H4 (cell line): ENCODE measurements around the gene SLC9A3. TPM values are rescaled to one million over a fixed set of nuclear protein-coding genes. Genes with fewer than 3 reads are reported as not detected.

Source experiments
- DNase-seq: peaks from one replicate; pipeline ENCODE4 v3.0.0-alpha.2; 2015; ENCODE audit warnings: low spot score
- total RNA-seq: library from RNA; depleted of rRNA; stranded (reverse); fragments of >200 nt; shearing (Covaris generic); gene quantifications from 2 replicates; pipeline ENCODE4 v1.2.3, GENCODE V29; 2014

The SLC9A3 gene
- total RNA-seq, 1 experiment from 2014 or later, result 2.3 TPM

DNA sequence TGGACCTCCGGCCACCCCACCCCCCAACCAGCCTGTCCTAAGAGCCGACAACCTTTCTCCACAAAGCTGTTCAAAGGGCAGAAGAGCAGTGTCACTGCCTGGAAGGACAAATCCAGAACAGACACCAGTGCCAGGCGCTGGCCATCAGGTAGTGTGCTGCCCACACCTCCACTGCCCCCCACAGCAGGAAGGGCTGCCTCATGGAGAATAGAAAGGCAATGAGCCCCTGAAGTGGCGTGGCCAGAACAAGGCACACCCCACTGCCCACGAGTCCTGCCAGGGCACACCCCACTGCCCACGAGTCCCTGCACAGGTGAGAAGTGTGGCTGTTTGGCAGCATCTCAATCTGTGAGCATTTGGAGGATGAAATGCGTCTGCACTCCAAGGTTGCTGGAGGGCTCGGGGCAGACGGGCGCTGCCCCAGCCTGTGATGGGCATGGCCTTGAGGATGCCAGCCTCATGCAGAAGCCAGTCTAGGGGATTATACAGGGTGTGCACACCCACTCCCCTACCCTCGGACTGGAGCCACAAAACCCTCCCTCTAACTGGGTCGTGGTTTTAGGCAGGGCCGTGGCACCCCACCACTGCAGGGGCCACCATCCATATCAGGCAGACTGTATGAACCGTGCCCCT, 2.3 kb upstream of the SLC9A3 start:
- no peak for DNase-seq

DNA sequence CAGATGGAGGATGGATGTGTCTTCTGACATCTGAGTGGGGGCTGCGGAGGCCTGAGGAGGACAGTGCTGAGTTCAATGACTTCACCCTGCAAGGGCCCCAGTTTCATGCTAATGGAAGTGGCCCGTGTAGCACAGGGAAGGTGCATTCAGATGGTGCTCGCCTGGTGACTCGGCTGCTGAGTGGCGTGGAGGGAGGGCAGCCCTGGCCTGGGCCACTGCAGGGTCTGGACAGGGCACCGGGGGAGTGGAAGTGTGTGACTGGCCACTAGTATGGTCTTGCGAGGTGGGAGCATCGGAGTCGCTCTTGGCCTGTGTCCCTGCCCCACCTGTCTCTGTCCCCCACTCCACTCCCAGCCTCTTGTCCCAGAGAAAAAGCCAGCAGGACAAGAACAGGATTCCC, 1.7 kb upstream of the SLC9A3 start:
- no peak for DNase-seq

DNA sequence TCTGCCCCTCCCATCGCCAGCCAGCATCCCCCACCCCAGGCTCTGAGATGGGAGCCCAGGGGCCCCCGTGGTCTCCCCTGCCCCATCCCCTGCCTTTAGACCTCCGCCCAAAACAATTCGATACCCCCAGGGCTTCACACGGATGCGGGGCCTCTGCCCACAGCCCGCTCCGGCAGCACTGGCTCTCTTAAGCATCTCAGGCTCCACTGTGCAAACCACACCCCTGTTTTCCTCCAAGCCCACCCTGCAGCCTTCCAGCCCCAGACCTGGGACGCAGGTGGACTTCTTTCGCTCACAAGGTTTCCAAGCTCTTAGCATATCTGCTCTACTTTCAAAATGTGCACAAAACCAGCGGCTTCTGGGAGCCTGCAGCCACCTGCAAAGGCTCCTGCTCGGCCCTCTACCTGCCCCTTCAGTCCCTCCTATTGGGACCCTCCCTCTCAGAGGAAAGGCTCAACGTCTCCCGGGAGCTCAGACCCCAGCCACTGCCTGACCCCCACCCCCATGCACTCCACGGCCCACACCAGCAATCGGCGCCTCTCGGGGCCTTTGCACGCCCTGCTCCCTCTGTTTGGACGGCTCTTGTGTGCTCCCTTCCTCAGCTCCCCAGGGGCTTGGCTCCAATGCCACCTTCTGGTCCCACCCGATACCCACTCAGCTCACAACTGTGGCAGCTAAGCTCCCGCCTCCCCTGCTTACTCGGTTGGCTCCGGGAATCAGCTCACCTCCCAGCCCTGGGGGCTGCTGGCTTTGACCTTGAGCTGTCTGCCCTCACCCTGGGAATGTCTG, 918 bp upstream of the SLC9A3 start:
- no peak for DNase-seq

DNA sequence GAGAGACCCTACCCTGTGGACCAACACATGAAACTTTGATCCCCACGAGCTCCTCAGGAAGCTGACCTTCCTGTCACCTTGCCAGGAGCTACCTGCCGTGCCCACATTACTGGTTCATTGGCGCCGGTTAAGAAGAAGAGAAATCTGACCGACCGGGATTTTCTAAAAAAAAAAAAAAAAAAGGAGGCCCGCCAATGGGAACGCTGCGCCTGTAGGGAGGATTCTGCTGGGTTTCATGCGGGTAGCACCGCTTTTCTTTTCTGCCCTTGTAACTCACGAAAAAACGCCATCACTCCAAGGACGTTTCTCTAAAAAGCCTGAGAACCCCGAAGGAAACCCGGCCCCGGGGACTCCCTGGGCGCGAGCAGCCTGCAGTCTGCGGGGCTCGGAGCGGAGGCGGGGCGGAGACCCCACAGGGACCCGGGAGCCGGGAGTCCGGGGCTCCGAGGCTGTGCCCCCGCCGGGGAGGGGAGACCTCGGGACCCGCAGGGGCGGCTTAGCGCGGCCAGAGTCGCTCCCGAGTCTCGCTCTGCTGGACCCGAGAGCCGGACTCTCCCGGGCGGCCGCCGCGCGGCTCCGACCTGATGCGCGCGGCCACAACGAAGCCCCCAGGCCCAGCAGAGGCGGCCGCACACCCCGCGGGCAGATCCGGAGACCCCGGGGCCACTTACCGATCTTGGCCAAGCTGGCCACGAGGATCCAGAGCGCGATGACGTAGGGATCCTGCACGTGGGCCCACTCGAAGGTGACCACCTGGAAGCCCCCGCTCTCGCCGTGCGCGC, 617 bp downstream of the SLC9A3 start:
- no peak for DNase-seq

DNA sequence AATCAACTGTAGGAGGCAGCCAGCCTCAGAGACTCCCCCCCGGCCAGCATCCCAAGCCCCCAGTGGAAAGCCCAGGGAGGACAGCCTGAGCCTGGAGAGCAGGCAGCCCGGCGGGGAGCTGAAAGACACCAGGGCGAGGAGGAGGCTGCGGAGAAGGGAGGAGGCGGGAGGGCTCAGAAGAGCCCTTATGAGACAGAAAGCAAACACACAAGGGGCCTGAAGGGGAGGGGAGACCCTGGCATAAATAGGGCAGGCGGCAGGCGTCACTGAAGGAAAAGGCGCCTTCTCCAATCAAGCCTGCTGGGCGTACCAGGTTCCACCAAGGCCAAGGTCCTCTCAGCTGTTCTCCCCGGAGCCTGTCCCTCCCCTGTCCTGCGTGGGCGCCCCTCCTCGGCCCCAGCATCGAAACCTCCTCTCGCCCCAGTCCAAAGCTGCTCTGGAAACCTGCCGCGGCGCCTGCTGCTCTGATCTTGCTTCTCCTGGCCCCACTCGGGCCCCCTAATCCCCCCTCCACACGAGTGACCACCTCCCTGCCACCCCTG, 1.3 kb downstream of the SLC9A3 start:
- no peak for DNase-seq

DNA sequence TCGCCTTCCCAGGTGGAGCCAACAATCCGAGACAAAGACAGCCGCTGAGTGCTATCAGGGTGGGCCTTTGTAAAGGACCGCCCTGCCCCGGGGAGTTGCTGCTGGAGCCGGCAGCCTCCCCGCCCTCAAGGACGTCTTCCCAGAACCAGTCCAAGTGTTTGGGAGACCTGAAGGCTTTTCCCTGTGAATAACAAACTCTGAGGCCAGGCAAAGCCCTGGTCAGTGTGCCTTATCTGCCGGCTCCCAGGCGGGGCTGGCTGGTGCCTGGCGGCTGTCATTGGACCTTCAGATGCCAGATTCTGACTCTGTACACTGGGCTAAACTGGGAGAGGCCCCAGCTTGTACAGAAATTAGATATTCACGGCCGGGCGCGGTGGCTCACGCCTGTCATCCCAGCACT, 2.1 kb downstream of the SLC9A3 start:
- DNase-seq, result no peak

DNA sequence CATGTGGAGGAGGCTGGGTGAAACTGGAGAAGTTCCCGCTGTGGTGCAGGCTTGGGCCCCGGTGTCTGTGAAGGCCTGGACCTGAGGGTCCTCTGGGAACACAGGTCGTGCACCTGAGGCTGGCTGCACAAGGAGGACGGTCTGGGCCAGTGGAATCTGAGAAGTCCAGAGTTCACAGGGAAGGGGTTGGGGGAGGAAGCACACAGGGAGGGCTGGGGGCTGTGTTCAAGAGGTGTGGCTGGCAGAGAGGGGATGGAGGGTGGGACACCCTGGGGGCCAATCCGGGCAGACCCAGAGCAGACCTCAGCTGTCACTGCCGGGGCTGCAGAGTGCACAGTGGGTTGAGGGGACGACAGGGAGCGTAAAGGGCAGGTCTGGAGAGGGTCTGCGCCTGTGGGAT, 2.6 kb downstream of the SLC9A3 start:
- no peak for DNase-seq

DNA sequence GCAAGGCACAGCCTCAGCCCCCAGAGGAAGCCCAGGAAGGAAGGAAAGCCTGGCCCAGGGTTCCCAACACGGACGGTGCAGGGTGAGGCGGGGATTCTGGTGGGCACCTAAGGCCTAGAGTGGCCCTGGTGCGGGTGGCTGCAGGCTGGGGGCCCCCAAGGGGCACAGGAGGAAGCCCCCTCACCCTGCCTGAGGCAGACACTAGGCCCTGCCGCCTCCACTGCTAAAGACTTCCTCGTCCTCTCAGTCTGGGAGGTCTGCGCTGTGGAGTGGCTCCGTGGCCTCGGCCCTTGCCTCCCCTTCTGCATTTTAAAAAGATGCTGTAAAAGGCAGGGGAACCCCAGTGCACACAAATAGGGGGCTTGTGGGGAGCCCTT, 3.4 kb downstream of the SLC9A3 start:
- no peak for DNase-seq

DNA sequence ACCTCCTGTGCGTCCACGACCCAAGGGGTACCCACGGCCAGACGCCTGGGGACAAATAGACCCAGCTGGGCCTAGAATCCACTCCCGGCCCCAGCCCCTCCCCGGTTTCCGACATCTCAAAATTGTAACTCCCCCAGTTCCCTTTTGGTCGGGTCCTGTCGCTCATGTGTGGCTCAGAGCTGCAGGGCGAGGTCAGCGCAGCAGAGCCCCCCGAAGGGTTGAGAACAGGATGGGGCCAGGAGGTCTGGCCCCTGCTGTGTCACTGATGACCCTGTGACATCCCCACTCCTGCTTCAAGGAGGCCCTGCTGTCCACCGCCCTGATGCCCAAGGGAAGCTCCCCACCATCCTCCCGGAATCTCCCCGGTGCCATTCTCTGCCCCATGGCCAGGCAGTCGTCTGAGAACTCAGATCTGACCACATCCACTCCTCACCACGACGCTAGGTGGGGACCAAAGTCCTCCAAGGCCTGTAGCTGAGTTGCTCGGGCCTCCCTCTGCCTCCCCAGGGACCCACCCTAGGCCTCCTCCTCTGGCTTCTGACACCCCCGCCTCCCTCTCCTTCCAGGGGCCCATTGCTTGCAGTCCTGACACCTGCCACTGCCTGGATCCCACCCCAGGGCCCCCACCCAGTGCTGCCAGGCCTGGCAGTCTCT, 3.9 kb downstream of the SLC9A3 start:
- DNase-seq, result no peak

DNA sequence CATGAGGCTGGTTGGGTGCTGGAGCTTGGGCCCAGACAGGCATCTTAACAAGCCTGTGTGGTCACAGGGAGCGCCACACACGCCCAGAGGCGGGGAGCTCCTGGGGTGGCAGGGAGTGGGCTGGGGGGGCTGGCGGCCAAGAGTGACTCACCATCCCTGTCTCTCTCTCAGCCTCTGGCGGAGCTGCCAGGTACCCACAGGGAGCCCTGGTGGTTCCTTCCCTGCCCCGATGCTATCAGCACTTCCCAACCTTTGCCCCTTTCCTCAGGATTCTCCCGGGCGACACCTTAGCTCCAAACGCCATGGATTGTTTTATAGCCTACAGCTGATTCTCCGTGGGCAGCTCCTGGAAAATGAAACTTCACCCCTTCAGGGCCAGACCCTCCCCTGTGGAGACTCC, 5.5 kb downstream of the SLC9A3 start:
- peak; percentile 57 for DNase-seq

DNA sequence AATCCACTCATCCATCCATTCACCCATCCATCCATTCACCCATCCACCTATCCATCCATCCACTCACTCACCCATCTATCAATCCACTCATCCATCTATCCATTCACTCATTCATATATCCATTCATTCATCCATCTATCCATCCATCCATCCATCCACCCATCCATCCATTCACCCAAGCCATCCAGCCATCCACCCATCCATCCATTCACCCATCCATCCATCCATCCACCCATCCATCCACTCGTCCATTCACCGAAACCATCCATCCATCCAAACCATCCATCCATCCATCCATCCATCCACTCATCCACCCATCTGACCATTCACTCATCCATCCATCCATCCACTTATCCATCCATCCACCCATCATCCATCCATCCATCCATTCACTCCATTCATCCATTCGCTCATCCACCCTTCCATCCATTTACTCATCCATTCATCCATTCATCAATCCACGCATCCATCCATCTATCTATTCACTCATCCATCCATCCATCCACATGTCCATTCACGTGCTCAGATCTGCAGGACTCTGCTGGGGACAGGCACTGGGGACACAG, 6.6 kb downstream of the SLC9A3 start:
- DNase-seq, result no peak

DNA sequence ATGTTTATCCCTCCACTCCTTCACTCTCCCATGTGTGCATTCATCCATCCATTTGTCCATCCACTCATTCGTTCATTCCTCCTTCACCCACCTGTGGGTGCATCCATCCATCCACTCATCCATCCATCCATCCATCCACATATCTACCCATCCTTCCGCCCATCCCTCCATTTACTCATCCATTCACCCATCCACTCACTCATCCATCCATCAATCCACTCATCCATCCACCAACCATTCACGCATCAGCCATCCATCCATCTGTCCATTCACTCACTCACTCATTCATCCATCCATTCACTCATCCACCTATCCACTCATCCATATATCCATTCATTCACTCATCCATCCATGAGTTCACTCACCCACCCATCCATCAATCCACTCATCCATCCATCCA, 7.3 kb downstream of the SLC9A3 start:
- DNase-seq, result no peak

DNA sequence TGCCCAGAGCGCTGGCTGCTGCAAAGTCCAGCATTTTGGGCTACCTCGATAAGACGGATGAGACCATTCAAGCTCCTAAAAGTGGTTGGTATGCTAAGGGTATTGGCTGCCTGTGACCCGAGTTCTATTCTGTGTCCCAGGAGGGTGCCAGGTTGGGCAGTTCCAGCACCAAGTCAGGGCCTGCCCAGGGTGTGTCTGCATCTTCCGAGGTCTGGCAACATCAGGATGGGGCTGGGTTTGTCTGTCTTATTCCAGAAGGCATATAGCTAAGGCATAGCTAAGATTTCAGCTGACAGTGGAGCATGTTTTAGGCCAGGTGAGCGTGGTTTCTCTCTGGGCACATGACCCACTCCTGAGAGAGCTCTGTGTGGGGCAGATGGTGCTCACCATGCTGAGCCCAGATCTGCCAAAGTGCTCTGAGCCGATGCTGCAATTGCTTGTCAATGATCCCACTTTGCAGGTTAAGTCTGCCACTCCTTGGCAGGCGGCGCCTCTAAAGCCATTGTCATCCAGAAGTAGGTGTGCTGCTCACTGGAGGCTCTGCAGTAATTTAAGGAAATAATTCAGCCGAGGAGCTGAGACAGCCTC, 7.8 kb downstream of the SLC9A3 start:
- no peak for DNase-seq

DNA sequence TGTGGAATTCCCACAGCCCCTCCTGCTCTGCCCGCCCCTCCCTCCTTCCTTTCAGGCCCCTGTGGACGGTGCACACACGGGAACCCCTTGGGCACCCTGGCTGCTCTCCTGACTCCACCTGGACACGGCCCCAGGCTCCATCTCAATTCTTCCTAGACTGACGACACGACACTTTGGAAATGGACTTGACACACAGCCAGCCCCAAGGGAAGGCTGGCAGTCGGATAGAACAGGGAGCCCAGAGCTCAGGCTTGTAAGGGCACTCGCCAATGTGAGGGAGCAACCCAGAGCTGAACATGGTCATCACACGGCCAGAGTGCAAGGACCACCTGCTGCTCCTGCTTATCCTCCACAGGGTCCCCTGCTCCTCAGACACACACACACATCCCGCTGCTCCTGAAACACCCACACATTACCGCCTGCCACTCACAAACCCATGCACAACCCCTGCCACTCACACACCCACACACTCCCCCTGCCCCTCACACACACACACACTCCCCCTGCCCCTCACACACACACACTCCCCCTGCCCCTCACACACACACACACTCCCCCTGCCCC, 8.9 kb downstream of the SLC9A3 start:
- DNase-seq, result no peak

DNA sequence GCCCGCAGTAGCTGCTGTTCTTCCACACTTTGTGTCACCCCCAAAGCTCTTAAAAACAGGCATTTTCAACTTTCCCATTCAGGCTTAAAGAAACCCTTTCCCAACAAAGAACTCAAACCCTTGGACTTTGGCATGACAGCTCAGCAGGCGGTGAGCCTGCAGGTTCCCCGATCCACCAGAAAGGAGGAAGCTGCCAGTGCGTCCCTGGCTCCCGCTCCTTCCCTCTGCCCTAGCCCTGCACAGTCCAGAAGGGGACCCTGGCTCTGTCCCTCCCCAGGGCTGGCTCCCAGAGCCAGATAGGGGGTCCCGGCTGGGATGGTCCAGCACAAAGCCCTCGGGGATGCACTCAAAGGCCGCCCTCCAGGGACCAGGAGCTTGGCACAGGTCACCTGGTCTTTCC, 9.6 kb downstream of the SLC9A3 start:
- DNase-seq, result no peak

DNA sequence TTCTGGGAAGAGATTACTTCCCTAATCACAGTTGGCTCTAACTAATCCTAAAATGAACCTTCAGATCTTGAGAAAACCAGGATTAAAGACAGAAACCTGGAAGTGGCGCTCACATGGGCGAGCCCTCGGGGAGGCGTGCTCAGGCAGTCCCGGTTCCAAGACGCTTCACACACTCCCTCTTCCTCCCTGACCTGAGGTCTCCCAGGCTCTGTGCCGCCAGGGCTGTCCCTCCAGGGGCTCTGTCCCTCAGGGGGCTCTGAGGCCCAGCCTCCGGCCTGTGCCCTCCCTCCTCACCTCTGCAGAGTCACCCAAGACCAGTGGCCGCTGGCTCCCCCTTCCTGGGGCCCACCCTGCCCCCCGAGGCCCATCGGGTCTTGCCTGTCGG, 10.2 kb downstream of the SLC9A3 start:
- DNase-seq, result no peak

DNA sequence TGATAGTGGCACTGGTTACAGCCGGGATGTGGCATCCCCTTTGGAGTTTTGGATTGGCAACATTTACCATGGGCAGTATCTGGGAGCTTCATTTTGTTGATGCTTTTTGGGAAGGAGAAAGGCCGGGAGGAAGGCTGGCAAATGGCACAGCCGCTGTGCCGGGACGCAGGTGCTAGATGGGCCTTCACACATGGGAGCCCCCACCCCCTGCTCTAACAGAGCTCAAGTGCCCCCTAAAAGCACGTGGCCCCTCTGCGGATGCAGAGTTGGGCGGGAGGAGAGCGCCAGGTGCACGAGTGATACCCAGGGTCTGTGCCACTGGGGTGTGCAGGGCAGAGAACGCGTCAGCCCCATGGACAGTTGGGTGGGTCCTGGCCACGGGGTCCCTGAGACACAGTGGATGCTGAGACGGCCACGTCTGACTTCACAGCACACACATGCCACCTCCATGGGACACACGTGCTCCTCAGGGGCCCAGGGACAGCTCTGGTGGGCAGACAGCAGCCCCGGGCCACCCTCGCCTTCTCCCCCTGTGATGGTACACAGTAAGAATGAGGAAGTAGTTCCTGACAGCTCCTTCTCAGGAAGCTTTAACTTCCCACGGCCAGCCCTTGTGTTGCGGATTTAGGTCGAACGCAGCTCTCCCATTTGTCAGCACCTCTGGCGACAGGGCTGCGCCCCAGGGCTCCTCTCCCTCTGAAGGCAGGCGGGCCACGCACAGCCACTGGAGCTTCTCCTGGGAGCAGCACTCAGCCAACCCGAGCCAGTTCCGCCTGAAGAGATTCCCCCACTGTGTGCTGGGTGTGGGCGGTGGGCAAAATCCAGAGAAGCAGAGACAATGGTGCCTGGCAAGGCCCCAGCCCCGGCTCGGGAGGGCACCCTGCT, 10.8 kb downstream of the SLC9A3 start:
- DNase-seq, result no peak

DNA sequence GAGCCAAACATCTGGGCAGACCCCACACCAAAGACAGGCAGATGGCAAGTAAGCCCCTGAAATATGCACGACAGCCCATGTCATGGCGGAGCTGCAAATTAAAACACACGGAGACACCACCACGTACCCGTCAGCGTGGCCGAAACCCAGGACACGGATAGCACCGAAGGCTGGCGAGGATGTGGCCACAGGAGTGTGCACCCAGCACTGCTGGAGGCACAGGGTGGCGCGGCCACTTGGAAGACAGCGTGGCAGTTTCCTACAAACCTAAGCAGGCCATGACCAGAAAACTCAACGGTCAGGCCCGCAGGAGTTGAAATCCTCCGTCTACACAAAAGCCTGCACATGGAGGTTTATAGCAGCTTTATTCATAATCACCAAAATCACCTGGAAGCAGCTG, 12.8 kb downstream of the SLC9A3 start:
- DNase-seq, result no peak

DNA sequence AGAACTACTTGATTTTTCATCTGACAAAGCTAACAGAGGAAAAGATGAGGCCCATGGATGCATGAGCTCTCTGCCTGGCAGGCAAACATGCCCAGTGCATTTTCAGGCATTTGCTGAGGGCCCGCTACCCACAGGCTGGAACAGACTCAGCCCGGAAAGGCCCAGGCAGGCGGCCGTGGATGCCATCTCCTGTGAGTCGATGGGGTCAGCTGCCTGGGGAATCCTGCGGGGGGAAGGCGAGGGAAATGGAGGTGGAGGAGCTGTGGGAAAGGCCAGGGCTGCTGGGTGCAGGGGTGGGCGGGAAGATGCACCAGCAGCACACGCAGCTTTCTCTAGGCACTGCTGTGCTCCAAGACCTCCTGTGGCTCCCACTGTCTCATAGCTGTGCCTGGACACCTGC, 13.7 kb downstream of the SLC9A3 start:
- DNase-seq, result no peak

DNA sequence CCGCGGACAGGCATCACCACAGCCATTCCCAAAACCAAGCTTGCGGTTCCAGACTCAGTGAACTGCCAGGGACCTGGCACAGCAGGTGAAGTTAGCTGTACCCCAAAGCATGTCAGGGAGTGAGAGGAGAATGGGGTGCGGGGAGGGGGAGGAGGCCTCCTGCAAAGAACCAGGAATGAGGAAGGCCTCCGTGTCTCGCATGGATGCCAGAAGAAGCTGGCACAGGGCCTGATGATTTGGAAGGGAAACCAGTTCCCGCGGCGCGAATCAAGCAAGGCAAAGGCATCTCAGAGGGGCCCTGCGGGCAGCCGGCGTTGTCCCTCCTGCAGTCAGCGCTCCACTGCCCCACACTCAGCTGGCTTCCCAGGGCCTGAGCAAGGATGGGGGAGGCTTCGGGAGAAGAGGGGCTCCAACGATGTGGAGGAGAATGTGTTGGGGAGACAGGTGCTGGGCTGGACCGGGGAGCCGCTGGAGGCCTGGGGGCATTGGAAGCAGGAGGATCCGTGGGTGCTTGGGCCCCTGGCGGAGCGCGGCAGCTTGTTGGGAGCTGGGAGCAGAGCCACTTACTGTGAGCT, 14.6 kb downstream of the SLC9A3 start:
- no peak for DNase-seq
